OCI-LY7 (cell line): Measurements from ENCODE around the gene TRIM33.

Experiments used
- CTCF ChIP-seq: fragments of 200-600 bp; sonication (generic); conservative IDR thresholded peaks from 2 replicates; pipeline ENCODE4 v1.5.1; 2014; ENCODE audit warnings: mild to moderate bottlenecking, antibody characterized with exemption, low read length, moderate library complexity, mixed read lengths
- EZH2phosphoT487 ChIP-seq: fragments of 200-600 bp; sonication (generic); IDR thresholded peaks from 2 replicates; pipeline ENCODE4 v1.6.1; 2018; ENCODE audit warnings: low read depth, borderline replicate concordance, mild to moderate bottlenecking, mixed run types, antibody characterized with exemption, low read length, moderate library complexity, mixed read lengths

- TF ChIP-seq CTCF (no peak), EZH2phosphoT487 (no peak)
These were observed 14.9 kb downstream of the TRIM33 start for GRCh38 chr1:114496089-114496488.
